Stomach (tissue), 4 donors: Measurements from ENCODE around the gene DTD1.

Experiments
- EP300 ChIP-seq: sonication (generic); formaldehyde crosslinking; IDR thresholded peaks from one replicate; pipeline ENCODE4 v1.6.1; 2017; ENCODE audit warnings: antibody characterized with exemption
- POLR2A ChIP-seq, 4 donors: fragments of 450-650 bp; IDR thresholded peaks; one replicate each; pipeline ENCODE4 v1.6.1; 2016; ENCODE audit warnings: antibody characterized with exemption in 4 of 4, control low read depth in 2 of 4, mild to moderate bottlenecking in 1 of 4, moderate library complexity in 1 of 4
- TF ChIP-seq, protein P1 (sequence below), 7 experiments: fragments of 450-650 bp in 4 of 7; fragments of 200-600 bp in 3 of 7; sonication (generic) in 3 of 7; IDR thresholded peaks; one replicate each; pipeline ENCODE4 v1.5.1; 2016 to 2019; ENCODE audit warnings: antibody characterized with exemption in 7 of 7, control low read depth in 2 of 7, mild to moderate bottlenecking in 1 of 7

DNA sequence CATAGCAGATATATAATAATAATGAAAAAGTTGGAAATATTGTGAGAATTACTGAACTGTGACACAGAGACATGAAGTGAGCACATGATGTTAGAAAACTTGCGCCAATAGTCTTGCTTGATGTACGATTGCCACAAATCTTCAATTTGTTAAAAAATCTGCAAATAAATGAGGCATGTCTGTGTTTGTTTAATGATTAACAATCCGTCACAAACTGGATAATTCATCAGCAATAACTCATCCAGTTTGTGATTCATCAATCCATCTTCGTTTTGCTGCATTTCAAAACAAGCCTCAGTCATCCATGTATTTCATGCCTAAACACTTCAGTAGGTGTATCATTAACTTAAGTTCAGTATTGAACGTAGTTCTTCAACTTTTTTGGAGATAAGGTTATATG, 46.1 kb upstream of the DTD1 start:
- TF ChIP-seq, protein P1, sequence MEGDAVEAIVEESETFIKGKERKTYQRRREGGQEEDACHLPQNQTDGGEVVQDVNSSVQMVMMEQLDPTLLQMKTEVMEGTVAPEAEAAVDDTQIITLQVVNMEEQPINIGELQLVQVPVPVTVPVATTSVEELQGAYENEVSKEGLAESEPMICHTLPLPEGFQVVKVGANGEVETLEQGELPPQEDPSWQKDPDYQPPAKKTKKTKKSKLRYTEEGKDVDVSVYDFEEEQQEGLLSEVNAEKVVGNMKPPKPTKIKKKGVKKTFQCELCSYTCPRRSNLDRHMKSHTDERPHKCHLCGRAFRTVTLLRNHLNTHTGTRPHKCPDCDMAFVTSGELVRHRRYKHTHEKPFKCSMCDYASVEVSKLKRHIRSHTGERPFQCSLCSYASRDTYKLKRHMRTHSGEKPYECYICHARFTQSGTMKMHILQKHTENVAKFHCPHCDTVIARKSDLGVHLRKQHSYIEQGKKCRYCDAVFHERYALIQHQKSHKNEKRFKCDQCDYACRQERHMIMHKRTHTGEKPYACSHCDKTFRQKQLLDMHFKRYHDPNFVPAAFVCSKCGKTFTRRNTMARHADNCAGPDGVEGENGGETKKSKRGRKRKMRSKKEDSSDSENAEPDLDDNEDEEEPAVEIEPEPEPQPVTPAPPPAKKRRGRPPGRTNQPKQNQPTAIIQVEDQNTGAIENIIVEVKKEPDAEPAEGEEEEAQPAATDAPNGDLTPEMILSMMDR (IDR thresholded peaks at IDR 0.05): no peak
- TF ChIP-seq EP300 (no peak), POLR2A (IDR thresholded peaks at IDR 0.05) (no peak)
